GM12865 (cell line): ENCODE results near the gene RIPPLY3.
"Not testable (repeated sequence)": the region's sequence is repeated elsewhere in the genome, so short reads cannot be mapped to it uniquely, and the experiment has no call there.

Source experiments
- DNase-seq: peaks from one replicate; pipeline ENCODE4 v3.0.0; 2010; ENCODE audit warnings: low read depth
- H3K4me3 ChIP-seq: 2 replicates; pipeline ENCODE4 v1.5.1; 2011; ENCODE audit warnings: mild to moderate bottlenecking, low read depth, low read length, control low read depth
- CTCF ChIP-seq: IDR thresholded peaks from 2 replicates; pipeline ENCODE4 v1.5.1; 2011; ENCODE audit warnings: low read length, control low read depth, low read depth, inconsistent platforms; ENCODE audit not compliant: insufficient read depth; ENCODE audit errors: missing control alignments

RIPPLY3 gene

GRCh38 chr21:37030864-37031263 lies 24.4 kb downstream of the RIPPLY3 start:
- TF ChIP-seq CTCF: no peak
- no peak overlapping the region for H3K4me3 ChIP-seq
- no peak for DNase-seq

GRCh38 chr21:37032293-37032692 lies 25.8 kb downstream of the RIPPLY3 start:
- DNase-seq: no peak
- no peak overlapping the region for H3K4me3 ChIP-seq
- TF ChIP-seq CTCF: no peak

GRCh38 chr21:37032877-37033471 lies 26.5 kb downstream of the RIPPLY3 start:
- DNase-seq: no peak
- TF ChIP-seq CTCF: no peak
- H3K4me3 ChIP-seq: no peak overlapping the region

- not testable (repeated sequence) for DNase-seq, H3K4me3 ChIP-seq
Observed at GRCh38 chr21:37034394-37034793, 27.9 kb downstream of the RIPPLY3 start.

- no peak overlapping the region for H3K4me3 ChIP-seq
- DNase-seq: no peak
- no peak for TF ChIP-seq CTCF
Observed at GRCh38 chr21:37036177-37036576, 29.7 kb downstream of the RIPPLY3 start.

- TF ChIP-seq CTCF: no peak
- H3K4me3 ChIP-seq: no peak overlapping the region
- DNase-seq: no peak
Observed at GRCh38 chr21:37039411-37040075, 33.0 kb downstream of the RIPPLY3 start.

GRCh38 chr21:37040212-37040611 lies 33.7 kb downstream of the RIPPLY3 start:
- TF ChIP-seq CTCF: no peak

More at GRCh38 chr21:37040212-37040611, 33.7 kb downstream of the RIPPLY3 start:
- no peak overlapping the region for H3K4me3 ChIP-seq
- no peak for DNase-seq
